ENCODE data around the gene GPATCH2L.

GPATCH2L gene

GRCh38 chr14:76201162-76201561, 49.4 kb downstream of the GPATCH2L start:
- no peak for DNase-seq

GRCh38 chr14:76203086-76204001, 51.6 kb downstream of the GPATCH2L start:
- no peak for DNase-seq

DNA sequence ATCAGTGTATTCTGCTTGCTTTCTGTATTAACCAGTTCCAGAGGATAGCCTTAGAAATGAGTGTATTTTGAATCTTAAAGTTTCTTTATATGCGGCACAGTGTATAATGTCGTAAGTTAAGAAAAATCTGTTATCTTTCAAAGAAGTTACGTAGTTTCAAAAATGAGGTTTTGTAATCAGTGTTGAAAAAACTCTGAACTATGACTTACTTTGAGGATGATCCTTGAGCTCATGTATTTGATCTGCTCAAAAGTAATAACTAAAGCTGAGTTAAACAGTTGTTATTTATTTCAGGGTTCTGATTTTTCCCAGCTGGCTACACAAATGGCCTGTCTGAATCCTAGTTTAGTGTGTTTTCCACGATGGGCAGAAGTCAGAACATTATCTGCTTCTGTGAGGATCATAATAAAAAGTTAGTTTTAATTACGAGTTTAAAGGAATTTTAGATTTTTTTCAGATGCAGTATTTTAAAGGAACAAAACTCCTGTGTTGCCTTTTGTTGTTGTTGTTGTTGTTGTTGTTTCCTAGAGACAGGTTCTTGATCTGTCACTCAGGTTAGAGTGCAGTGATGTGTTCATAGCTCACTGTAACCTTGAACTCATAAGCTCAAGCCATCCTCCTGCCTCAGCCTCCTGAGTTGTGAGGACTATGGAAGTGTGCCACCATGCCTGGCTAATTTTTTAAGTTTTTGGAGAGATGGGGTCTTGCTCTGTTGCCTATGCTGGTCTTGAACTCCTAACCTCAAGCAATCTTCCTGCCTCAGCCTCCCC, 52.9 kb downstream of the GPATCH2L start:
- DNase-seq, result no peak

DNA sequence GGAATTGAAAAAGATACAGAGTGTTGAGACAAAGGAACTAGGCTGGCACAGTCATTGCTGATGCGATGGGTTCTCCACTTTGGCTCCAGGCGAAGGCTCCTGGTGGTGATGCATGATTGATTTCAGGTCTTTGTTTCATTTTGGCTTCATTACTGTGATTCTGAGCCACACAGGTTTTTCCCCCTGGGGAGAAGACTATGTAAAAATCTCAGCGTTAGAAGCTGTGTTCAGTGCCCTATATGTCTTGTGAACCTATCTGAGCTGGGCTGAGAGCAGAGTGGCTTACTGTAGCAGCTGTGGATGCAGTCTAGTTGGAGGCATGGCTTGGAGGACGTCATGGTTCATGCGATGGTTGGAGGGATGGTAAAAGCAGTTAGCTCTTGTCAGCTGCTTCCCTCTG, 54.0 kb downstream of the GPATCH2L start:
- no peak for DNase-seq

GRCh38 chr14:76208340-76208739, 56.6 kb downstream of the GPATCH2L start:
- no peak for DNase-seq

DNA sequence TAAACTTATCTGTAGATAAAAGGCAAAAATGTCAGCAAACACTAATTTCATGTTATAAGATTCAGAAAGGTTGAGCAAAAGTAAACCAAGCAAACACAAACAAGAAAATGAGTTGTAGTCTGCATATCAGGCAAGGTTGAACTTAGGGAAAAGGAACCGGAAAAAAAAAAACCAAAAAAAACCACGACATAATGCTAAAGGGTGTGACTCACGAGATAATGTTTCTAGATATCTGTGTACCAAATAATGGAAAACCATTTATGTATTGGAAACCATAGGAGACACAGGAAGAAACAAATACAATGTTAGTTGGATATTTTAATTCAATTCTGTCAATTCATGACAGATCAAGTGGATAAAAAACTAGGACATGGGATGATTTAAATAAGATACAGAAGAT, 60.5 kb downstream of the GPATCH2L start:
- no peak for DNase-seq

- DNase-seq, result no peak
Measured at GRCh38 chr14:76217179-76217578, 65.5 kb downstream of the GPATCH2L start.

DNA sequence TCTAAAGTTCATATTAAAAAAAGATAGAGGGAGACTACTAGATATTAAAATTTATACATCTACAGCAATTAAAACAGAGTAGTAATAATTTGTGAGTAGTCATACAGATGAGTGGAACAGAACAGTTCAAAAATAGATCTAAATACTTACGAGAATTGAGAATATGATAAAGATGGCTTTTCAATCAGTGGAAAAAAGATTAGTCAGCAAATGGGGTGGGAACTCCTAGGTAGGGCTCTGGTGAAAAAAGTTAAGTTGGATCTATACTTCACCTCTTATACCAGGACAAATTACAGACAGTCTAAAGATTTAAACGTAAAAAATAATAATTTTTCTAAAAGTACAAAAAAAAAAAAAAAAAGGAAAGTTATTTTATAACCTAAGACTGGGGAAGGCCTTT, 66.9 kb downstream of the GPATCH2L start:
- DNase-seq, result no peak

GRCh38 chr14:76219873-76220272, 68.2 kb downstream of the GPATCH2L start:
- DNase-seq, result no peak

DNA sequence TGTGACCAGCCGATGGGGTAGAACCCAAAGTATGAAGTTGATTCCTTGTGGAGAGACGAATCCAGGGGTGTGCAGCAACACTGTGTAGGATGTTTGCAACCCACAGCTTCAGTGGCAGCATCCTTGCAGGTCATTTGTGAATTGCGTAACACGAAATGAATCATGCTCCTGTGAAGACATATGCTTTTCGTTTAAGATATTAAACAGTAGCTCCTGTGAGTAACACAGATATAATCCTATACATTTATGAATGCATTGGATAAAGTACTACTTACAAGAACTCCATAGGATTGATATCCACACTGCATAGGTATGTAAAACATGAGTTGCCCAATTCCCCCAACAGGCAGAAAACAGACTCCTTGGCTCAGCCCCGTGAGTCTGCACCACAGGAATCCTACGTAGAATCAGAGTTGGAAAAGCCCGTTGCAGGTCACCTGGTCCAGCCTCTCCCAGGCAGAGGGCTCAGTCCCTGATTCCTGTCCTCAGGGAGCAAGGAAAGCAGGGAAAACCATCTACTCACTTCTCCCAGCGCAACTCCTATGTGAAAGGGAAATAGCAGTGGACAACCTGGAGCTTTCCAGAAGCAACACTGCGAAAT, 75.8 kb downstream of the GPATCH2L start:
- DNase-seq, result no peak

GRCh38 chr14:76228138-76228537, 76.4 kb downstream of the GPATCH2L start:
- DNase-seq, result no peak

GRCh38 chr14:76232800-76233199, 81.1 kb downstream of the GPATCH2L start:
- DNase-seq, result no peak

DNA sequence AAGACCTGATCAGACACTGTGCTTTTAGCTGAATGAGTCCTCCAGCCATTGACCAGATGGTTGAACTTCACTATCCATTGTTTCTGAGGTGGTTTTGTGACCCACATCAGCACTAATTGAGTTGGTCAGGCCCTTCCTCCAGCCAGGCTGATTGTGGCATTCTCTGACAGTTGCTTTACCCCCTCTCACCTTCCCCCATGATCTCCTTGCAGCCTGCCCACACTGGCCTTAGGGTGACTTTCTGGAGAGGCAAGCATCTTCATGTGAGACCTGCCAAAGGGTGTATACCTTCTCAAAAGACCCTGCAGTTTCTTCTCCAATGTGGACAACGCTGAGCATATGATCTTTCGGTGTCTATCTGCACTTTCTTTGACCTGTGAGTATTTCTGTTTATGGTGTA, 83.9 kb downstream of the GPATCH2L start:
- no peak for DNase-seq

- DNase-seq, result no peak
Measured at GRCh38 chr14:76236172-76237130, 84.7 kb downstream of the GPATCH2L start.

- DNase-seq, result no peak
Measured at GRCh38 chr14:76237349-76237990, 85.7 kb downstream of the GPATCH2L start.

GRCh38 chr14:76245097-76245496, 93.4 kb downstream of the GPATCH2L start:
- DNase-seq, result no peak

DNA sequence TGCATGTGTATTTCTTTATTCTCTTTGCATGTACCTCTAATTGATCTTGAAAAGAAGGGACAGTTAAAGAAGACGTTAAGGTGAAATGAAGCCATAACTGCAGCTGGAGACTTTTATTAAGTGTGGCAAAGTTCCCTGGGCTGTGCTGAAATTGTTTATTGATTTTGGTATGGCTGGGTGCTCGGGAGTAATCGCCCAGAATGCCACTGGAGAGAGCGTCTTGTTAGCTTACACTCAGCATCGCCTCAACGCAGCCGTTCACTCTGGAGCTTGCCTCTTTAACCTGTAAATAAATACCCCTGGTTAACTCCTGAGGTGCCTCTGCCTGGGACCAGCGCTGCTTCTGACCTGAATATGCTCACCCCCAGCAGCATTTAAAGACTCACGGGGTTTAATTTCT, 98.6 kb downstream of the GPATCH2L start:
- no peak for DNase-seq

GRCh38 chr14:76252471-76252870, 100.7 kb downstream of the GPATCH2L start:
- no peak for DNase-seq

GRCh38 chr14:76253111-76253510, 101.4 kb downstream of the GPATCH2L start:
- DNase-seq, result no peak

- no peak for DNase-seq
Measured at GRCh38 chr14:76256545-76256944, 104.8 kb downstream of the GPATCH2L start.

- DNase-seq, result no peak
Measured at GRCh38 chr14:76257111-76257803, 105.5 kb downstream of the GPATCH2L start.

Measured in NCI-H524 (cell line).